Choroid plexus epithelial cell (primary cell): Measurements from ENCODE around the gene HAND1.

Experiments
- DNase-seq: peaks from one replicate; pipeline ENCODE4 v3.0.0-alpha.2; 2010; ENCODE audit warnings: low read depth
- H3K4me3 ChIP-seq: 2 replicates; pipeline ENCODE4 v1.5.1; 2011; ENCODE audit warnings: low read depth, mild to moderate bottlenecking, control low read depth, low read length, moderate library complexity
- TF ChIP-seq, protein P1 (sequence below): conservative IDR thresholded peaks from 2 replicates; pipeline ENCODE4 v1.5.1; 2011; ENCODE audit warnings: low read depth, mild to moderate bottlenecking, control low read depth, inconsistent platforms, low read length, moderate library complexity

Gene HAND1

DNA sequence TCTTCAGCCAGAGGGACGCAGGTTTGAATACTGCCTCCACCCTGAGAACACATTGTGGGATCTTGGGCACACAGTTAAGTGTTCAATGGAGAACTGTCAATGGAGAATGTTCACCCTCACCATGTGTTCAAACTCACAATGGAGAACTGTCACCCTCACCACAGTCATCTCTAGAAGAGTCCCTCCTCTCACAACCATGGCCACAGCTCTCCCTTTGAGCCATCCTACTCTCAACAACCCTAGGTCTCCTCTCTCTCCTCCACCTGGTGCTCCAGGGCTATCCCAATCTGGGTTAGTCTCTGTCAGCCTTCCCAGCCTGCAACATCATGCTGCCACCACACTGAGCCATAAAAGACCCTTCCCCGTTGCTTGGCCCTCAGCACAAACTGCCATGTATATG, 36.3 kb upstream of the HAND1 start:
- no peak overlapping the region for H3K4me3 ChIP-seq
- TF ChIP-seq, protein P1, sequence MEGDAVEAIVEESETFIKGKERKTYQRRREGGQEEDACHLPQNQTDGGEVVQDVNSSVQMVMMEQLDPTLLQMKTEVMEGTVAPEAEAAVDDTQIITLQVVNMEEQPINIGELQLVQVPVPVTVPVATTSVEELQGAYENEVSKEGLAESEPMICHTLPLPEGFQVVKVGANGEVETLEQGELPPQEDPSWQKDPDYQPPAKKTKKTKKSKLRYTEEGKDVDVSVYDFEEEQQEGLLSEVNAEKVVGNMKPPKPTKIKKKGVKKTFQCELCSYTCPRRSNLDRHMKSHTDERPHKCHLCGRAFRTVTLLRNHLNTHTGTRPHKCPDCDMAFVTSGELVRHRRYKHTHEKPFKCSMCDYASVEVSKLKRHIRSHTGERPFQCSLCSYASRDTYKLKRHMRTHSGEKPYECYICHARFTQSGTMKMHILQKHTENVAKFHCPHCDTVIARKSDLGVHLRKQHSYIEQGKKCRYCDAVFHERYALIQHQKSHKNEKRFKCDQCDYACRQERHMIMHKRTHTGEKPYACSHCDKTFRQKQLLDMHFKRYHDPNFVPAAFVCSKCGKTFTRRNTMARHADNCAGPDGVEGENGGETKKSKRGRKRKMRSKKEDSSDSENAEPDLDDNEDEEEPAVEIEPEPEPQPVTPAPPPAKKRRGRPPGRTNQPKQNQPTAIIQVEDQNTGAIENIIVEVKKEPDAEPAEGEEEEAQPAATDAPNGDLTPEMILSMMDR, result no peak
- DNase-seq, result no peak

DNA sequence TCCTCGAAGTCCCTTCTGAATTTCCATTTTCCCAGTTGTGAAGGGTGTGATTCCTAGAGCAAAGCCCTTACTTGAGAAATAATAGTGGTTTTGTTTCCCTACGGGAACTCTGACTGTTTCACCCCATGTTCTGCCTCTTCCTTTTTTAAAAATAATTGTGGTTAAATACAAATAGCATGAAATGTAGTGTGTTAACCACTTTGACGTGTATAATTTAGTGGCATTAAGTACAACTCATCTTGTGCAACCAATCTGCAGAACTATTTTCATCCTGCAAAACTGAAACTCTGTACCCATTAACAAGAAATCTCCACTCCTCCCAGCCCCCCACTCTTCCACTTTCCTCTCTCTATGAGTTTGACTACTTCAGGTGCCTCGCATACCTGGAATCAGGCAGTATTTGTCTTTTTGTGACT, 35.6 kb upstream of the HAND1 start:
- TF ChIP-seq, protein P1, result no peak
- peak; percentile 23 for DNase-seq
- no peak overlapping the region for H3K4me3 ChIP-seq

DNA sequence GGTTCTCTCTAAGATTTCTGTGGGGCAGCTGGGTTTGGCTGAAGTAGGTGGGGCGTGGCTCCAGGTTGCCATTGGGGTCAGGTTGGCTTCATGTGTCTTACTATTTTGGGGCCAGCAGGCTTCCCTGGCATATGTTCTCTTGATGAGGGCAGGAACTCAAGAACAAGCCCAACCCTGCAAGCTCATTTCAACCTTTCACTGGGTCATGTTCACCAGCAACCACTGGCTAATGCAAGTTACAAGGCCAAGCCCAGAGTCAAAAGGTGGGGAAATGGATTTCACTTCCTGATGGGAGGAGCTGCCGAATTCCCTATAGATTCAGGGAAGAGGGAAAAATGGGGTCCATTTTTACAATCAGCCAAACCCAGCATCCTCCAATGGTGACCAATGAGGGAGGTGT, 34.0 kb upstream of the HAND1 start:
- TF ChIP-seq, protein P1, result no peak
- H3K4me3 ChIP-seq, result no peak overlapping the region
- no peak for DNase-seq

DNA sequence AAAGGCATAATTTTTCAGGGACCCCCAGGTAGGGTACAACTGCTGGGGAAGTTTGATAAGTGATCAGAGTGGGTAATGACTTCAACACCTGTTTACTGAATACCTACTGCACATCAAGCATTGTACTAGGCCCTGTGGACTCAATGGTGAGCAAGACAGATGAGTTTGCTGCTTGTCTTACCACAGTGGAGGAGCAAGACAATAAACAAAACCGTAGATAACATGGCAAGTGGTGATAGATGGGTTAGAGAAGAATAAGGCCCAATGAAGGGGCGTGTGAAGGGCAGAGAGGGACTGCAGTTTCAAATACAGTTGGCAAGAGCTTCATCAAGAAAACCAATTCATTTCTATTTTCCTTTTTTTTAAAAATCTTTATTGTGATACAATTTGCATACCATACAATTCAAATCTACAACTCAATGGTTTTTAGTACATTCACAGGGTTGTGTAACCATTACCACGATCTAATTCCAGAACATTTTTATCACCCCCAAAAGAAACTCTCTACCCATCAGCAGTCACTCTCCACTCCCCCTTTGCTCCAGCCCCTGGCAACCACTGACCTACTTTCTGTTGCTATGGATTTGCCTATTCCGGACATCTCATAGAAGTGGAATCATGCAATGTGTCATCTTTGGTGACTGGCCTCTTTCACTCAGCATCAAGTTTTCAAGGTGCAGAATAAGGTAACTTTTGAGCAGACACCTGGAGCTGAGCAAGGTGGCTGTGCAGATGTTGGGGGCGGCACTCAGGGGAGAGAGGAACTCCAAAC, 31.9 kb upstream of the HAND1 start:
- TF ChIP-seq, protein P1, result no peak
- H3K4me3 ChIP-seq, result no peak overlapping the region
- no peak for DNase-seq

DNA sequence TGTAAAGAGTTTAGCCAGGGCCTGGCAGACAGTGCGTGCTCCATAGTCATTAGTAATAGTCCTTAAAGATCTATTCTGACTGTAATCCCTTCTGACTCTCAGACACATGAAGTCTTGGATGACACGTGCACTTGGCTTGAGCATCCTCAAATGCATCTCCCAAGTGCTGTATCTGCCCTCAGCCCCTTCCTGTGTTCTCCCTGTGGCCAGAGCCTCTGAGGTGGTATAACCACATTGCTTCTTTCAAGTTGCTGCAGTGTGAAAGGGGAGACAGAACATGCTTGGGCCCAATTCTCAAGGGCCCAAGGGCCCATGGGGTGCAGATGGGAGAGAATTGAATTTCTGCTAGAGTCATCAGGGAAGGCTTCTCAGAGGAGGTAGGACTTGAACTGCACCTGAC, 30.1 kb upstream of the HAND1 start:
- H3K4me3 ChIP-seq, result no peak overlapping the region
- no peak for DNase-seq
- TF ChIP-seq, protein P1, result no peak

DNA sequence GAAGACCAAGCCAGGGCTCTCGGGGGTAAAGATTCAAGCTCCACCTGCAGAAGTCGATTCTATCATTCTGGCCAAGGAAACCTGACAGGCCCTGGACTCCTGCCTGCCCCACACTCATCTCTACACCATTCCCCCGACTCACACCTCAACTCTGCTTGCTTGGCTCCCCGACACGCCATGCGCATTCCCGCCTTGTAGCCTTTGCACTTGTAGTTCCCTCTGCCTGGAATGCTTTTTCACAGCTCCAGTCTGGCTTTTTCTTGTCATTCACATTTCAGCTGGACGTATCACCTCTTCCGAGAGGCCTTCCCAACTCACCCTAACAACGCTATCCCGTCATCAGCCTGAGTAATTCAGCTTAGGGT, 28.7 kb upstream of the HAND1 start:
- no peak overlapping the region for H3K4me3 ChIP-seq
- TF ChIP-seq, protein P1, result no peak
- no peak for DNase-seq

GRCh38 chr5:154506049-154506715, 28.2 kb upstream of the HAND1 start:
- TF ChIP-seq, protein P1, result no peak
- no peak for DNase-seq
- H3K4me3 ChIP-seq, result no peak overlapping the region
